Stimulated activated CD8-positive, alpha-beta memory T cell treated with anti-CD3 and anti-CD28 coated beads, Interleukin-12 subunit alpha, Interleukin-12 subunit beta, amount 100 ng/mL, for 24 hours (primary cell): ENCODE measurements around the gene FMO2.

Experiments used
- DNase-seq: peaks from one replicate; pipeline ENCODE4 v3.0.0-alpha.2; 2020; ENCODE audit errors: extremely low read depth

FMO2 gene

GRCh38 chr1:171174560-171175294 is 10.4 kb upstream of the FMO2 start:
- DNase-seq: no peak

GRCh38 chr1:171177261-171177660 is 7.8 kb upstream of the FMO2 start:
- no peak for DNase-seq

GRCh38 chr1:171179318-171180227 is 5.5 kb upstream of the FMO2 start:
- DNase-seq: no peak

- no peak for DNase-seq
Observed at GRCh38 chr1:171180670-171181069, 4.4 kb upstream of the FMO2 start.

GRCh38 chr1:171188388-171189266 is 3.5 kb downstream of the FMO2 start:
- DNase-seq: peak; percentile 2

- DNase-seq: no peak
Observed at GRCh38 chr1:171191992-171192391, 6.9 kb downstream of the FMO2 start.

GRCh38 chr1:171195767-171196166 is 10.7 kb downstream of the FMO2 start:
- DNase-seq: no peak

GRCh38 chr1:171196351-171196750 is 11.3 kb downstream of the FMO2 start:
- DNase-seq: no peak

- no peak for DNase-seq
Observed at GRCh38 chr1:171198081-171198480, 13.0 kb downstream of the FMO2 start.

- DNase-seq: no peak
Observed at GRCh38 chr1:171204296-171204695, 19.2 kb downstream of the FMO2 start.

GRCh38 chr1:171206204-171206977 is 21.3 kb downstream of the FMO2 start:
- DNase-seq: no peak

GRCh38 chr1:171206978-171207355 is 21.9 kb downstream of the FMO2 start:
- DNase-seq: no peak

GRCh38 chr1:171207377-171207776 is 22.3 kb downstream of the FMO2 start:
- no peak for DNase-seq

GRCh38 chr1:171210355-171210754 is 25.3 kb downstream of the FMO2 start:
- no peak for DNase-seq

GRCh38 chr1:171212607-171213351 is 27.7 kb downstream of the FMO2 start:
- no peak for DNase-seq

GRCh38 chr1:171213559-171214454 is 28.7 kb downstream of the FMO2 start:
- no peak for DNase-seq

- no peak for DNase-seq
Observed at GRCh38 chr1:171217658-171218443, 32.8 kb downstream of the FMO2 start.

GRCh38 chr1:171218661-171219060 is 33.6 kb downstream of the FMO2 start:
- no peak for DNase-seq
